IMR-90 (cell line): Measurements from ENCODE around the gene IQSEC3. TPM values are rescaled to one million over a fixed set of nuclear protein-coding genes. Genes with fewer than 3 reads are reported as not detected.

ENCODE experiments used
- ATAC-seq: fragments of 200-7000 bp; cut with Tn5 transposase; 2 replicates; pipeline ENCODE4 v1.9.1; 2020; ENCODE audit warnings: low read depth, mild to moderate bottlenecking, moderate library complexity
- BruUV-seq: library from RNA; stranded (reverse); fragments of 400-500 nt; replicated peaks from 2 replicates; lab custom pipeline; 2021; lab: Mats Ljungman, UMichigan
- CTCF ChIA-PET: fragments of 300-600 bp; formaldehyde crosslinking; extraction: SDS; loops from one replicate; lab custom pipeline; 2021; ENCODE audit warnings: antibody characterized with exemption; lab: Yijun Ruan, JAX
- POLR2A ChIA-PET: fragments of 300-600 bp; sonication (Branson Sonifier 250); formaldehyde crosslinking; loops from one replicate; lab custom pipeline; 2022; ENCODE audit warnings: antibody characterized with exemption; ENCODE audit not compliant: unreplicated experiment; lab: Charles Lee
- DNase-seq: peaks from one replicate; pipeline ENCODE4 v3.0.0; 2013
- H2AFZ ChIP-seq: replicated peaks from 2 replicates; pipeline ENCODE3; 2013; ENCODE audit warnings: low read length, mild to moderate bottlenecking; ENCODE audit not compliant: poor library complexity
- H2AK5ac ChIP-seq: 2 replicates; pipeline ENCODE4 v1.6.1; 2013; ENCODE audit warnings: low read depth, low read length, inconsistent platforms
- H2AK9ac ChIP-seq: replicated peaks from 2 replicates; pipeline ENCODE3; 2013; ENCODE audit warnings: mild to moderate bottlenecking, low read depth, low read length, moderate library complexity; ENCODE audit not compliant: poor library complexity
- H2BK120ac ChIP-seq: 2 replicates; pipeline ENCODE4 v1.6.1; 2013; ENCODE audit warnings: low read depth, low read length, inconsistent platforms
- H2BK15ac ChIP-seq: 3 replicates; pipeline ENCODE4 v1.6.1; 2013; ENCODE audit warnings: low read depth, low read length, inconsistent platforms
- H2BK20ac ChIP-seq: 2 replicates; pipeline ENCODE4 v1.6.1; 2013; ENCODE audit warnings: low read depth, mild to moderate bottlenecking, inconsistent platforms, low read length, moderate library complexity
- H2BK5ac ChIP-seq: 2 replicates; pipeline ENCODE4 v1.6.1; 2013; ENCODE audit warnings: mild to moderate bottlenecking, low read depth, low read length, inconsistent platforms; ENCODE audit not compliant: poor library complexity, severe bottlenecking
- H3K14ac ChIP-seq: replicated peaks from 2 replicates; pipeline ENCODE4 v1.6.1; 2013; ENCODE audit warnings: low read depth, low read length, inconsistent platforms
- H3K18ac ChIP-seq: 2 replicates; pipeline ENCODE4 v1.6.1; 2013; ENCODE audit warnings: low read depth, low read length, control low read depth
- H3K23ac ChIP-seq: 2 replicates; pipeline ENCODE4 v1.6.1; 2013; ENCODE audit warnings: low read depth, low read length, inconsistent platforms
- H3K27ac ChIP-seq: 2 replicates; pipeline ENCODE4 v1.5.1; 2013; ENCODE audit warnings: mild to moderate bottlenecking, control low read depth, low read length; ENCODE audit not compliant: insufficient read depth
- H3K27me3 ChIP-seq: 2 replicates; pipeline ENCODE4 v1.6.1; 2013; ENCODE audit warnings: low read length; ENCODE audit not compliant: control insufficient read depth, insufficient read depth
- H3K36me3 ChIP-seq: 2 replicates; pipeline ENCODE4 v1.6.1; 2013; ENCODE audit warnings: low read length, mixed read lengths; ENCODE audit not compliant: control insufficient read depth, insufficient read depth
- H3K4ac ChIP-seq: 2 replicates; pipeline ENCODE4 v1.6.1; 2013; ENCODE audit warnings: low read depth, low read length, inconsistent platforms
- H3K4me1 ChIP-seq: 2 replicates; pipeline ENCODE4 v1.6.1; 2013; ENCODE audit warnings: low read length, mixed read lengths; ENCODE audit not compliant: control insufficient read depth, insufficient read depth
- H3K4me2 ChIP-seq: 2 replicates; pipeline ENCODE4 v1.6.1; 2013; ENCODE audit warnings: low read depth, mild to moderate bottlenecking, control low read depth, low read length, moderate library complexity
- H3K4me3 ChIP-seq: 2 replicates; pipeline ENCODE4 v1.5.1; 2013; ENCODE audit warnings: low read depth, mild to moderate bottlenecking, control low read depth, low read length, moderate library complexity; ENCODE audit not compliant: insufficient read depth
- H3K56ac ChIP-seq: 2 replicates; pipeline ENCODE4 v1.6.1; 2013; ENCODE audit warnings: low read length, inconsistent platforms; ENCODE audit not compliant: insufficient read depth; ENCODE audit errors: extremely low read depth
- H3K79me1 ChIP-seq, 2 experiments: 2 replicates each; pipeline ENCODE4 v1.6.1; 2013; ENCODE audit warnings: low read length in 2 of 2, inconsistent platforms in 1 of 2, low read depth in 1 of 2
- H3K9ac ChIP-seq: 2 replicates; pipeline ENCODE4 v1.6.1; 2013; ENCODE audit warnings: low read depth, low read length, control low read depth
- H3K9me1 ChIP-seq: 2 replicates; pipeline ENCODE4 v1.6.1; 2013; ENCODE audit warnings: low read length, inconsistent platforms; ENCODE audit not compliant: insufficient read depth
- H3K9me3 ChIP-seq: 2 replicates; pipeline ENCODE4 v1.6.1; 2013; ENCODE audit warnings: low read length; ENCODE audit not compliant: control insufficient read depth, insufficient read depth
- H4K20me1 ChIP-seq: 2 replicates; pipeline ENCODE4 v1.6.1; 2013; ENCODE audit warnings: low read length, inconsistent platforms; ENCODE audit not compliant: insufficient read depth
- H4K5ac ChIP-seq: 2 replicates; pipeline ENCODE4 v1.6.1; 2013; ENCODE audit warnings: mild to moderate bottlenecking, low read depth, low read length, control low read depth
- H4K8ac ChIP-seq, 2 experiments: 2 replicates each; pipeline ENCODE4 v1.6.1; 2013; ENCODE audit warnings: low read depth in 2 of 2, low read length in 2 of 2, control low read depth in 1 of 2, inconsistent platforms in 1 of 2
- H4K91ac ChIP-seq: 2 replicates; pipeline ENCODE4 v1.6.1; 2013; ENCODE audit warnings: low read depth, low read length, inconsistent platforms; ENCODE audit not compliant: insufficient read depth
- USF2 ChIP-seq: fragments of 150-350 bp; IDR thresholded peaks from 2 replicates; pipeline ENCODE4 v1.6.1; 2017; ENCODE audit warnings: mild to moderate bottlenecking, antibody characterized with exemption, low read length, low read depth
- WGBS, 2 experiments: methylation state at CpG; one replicate each; pipeline versions ENCODE4 v1.1.5 to v1.1.7; 2013; ENCODE audit warnings: missing lambda C conversion rate in 2 of 2; ENCODE audit not compliant: insufficient read length in 1 of 2; ENCODE audit errors: extremely low coverage in 2 of 2; 5-methylcytosine and 5-hydroxymethylcytosine counted together
- dilution Hi-C: fragments of 300-500 bp; cut with HindIII; formaldehyde crosslinking; loops from one replicate; pipeline ENCODE4 v1.14.3; 2018; ENCODE audit warnings: low sequenced_read_pairs; ENCODE audit not compliant: unreplicated experiment
- in situ Hi-C: fragments of 300-500 bp; cut with MboI; formaldehyde crosslinking; loops from 3 replicates; pipeline ENCODE4 v1.14.3; 2019; ENCODE audit warnings: low sequenced_read_pairs, inconsistent platforms, mixed read lengths
- intact Hi-C: fragments of 100-400 bp; cut with micrococcal nuclease; formaldehyde crosslinking; loops from 2 replicates; pipeline ENCODE4 v1.10.0; 2022
- polyA plus RNA-seq, 3 experiments: library from polyadenylated mRNA; depleted of rRNA; stranded (reverse); fragments of >200 nt; gene quantifications; 2 replicates each; pipeline ENCODE4 v1.2.3, GENCODE V29; 2012; ENCODE audit warnings: low replicate concordance in 1 of 3
- total RNA-seq: library from RNA; depleted of rRNA; stranded (reverse); fragments of >200 nt; gene quantifications from 2 replicates; pipeline ENCODE4 v1.2.3, GENCODE V29; 2012

The IQSEC3 gene
- total and polyA plus RNA-seq, 2 of the 4 experiments (the other 2 are of a cell fraction) = 0.10 TPM; not detected in 1

GRCh38 chr12:157644-158043, 91.1 kb downstream of the IQSEC3 start:
- Histone ChIP-seq H4K8ac (no peak overlapping the region), H3K79me1 (no peaks in the 10 kb centered on the region), H3K4me3 (no peak overlapping the region), H4K20me1 (no peaks in the 10 kb centered on the region), H2AK5ac (no peak overlapping the region), H3K27me3 (peaks cover 35% of the 10 kb centered on the region), H3K9me1 (no peaks in the 10 kb centered on the region), H3K36me3 (no peaks in the 10 kb centered on the region), H3K4me2 (no peak overlapping the region), H3K23ac (no peak overlapping the region), H4K91ac (no peak overlapping the region), H2BK20ac (no peak overlapping the region), H2AK9ac (no peak overlapping the region), H2BK120ac (no peak overlapping the region), H4K5ac (no peak overlapping the region), H2BK15ac (no peak overlapping the region), H3K4ac (no peak overlapping the region), H3K27ac (no peak overlapping the region), H3K56ac (no peak overlapping the region), H3K18ac (no peak overlapping the region), H3K14ac (no peak overlapping the region), H3K9ac (no peak overlapping the region), H2BK5ac (no peak overlapping the region), H2AFZ (no peak overlapping the region), H3K9me3 (peaks cover 2% of the 10 kb centered on the region; the same call in 1 of the 2 replicates), H3K4me1 (peaks cover 2% of the 10 kb centered on the region; the same call in 1 of the 2 replicates)
- ChIA-PET POLR2A (no interaction called here), CTCF (no interaction called here)
- TF ChIP-seq USF2 = no peak
- BruUV-seq = no TSS peak
- WGBS, 2 experiments = 78% methylated on average over 3 of the region's 12 CpGs; no CpG with 5 or more reads in 1 of the 2 experiments
- intact Hi-C loops = no loop called here
- ATAC-seq (no peak), DNase-seq (no peak)
- in situ Hi-C loops = no loop called here
- dilution Hi-C loops = no loop called here
